Measurements from ENCODE around the gene SPAG6.

The SPAG6 gene

DNA sequence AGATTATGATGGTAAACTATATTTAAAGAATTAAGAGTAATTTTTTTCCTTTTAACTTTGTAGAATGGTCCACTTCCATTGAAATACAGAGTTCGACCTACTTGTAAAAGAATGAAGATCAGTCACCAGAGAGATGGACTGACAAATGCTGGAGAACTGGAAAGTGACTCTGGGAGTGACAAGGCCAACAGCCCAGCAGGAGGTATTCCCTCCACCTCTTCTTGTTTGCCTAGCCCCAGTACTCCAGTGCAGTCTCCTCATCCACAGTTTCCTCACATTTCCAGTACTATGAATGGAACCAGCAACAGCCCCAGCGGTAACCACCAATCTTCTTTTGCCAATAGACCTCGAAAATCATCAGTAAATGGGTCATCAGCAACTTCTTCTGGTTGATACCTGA lies 16.1 kb upstream of the SPAG6 start:
- DNase-seq (no peak), ATAC-seq (no peak)
- peaks cover 31% of the 10 kb centered on the region for H3K4me1 Mint-ChIP-seq
- H3K4me3 Mint-ChIP-seq = no peak overlapping the region
- H3K36me3 Mint-ChIP-seq (ENCODE audit: low read depth) = peaks cover 43% of the 10 kb centered on the region
- peaks cover 39% of the 10 kb centered on the region for H3K27me3 Mint-ChIP-seq
- H3K27ac Mint-ChIP-seq = no peak overlapping the region
- no peaks in the 10 kb centered on the region for H3K9me3 Mint-ChIP-seq

DNA sequence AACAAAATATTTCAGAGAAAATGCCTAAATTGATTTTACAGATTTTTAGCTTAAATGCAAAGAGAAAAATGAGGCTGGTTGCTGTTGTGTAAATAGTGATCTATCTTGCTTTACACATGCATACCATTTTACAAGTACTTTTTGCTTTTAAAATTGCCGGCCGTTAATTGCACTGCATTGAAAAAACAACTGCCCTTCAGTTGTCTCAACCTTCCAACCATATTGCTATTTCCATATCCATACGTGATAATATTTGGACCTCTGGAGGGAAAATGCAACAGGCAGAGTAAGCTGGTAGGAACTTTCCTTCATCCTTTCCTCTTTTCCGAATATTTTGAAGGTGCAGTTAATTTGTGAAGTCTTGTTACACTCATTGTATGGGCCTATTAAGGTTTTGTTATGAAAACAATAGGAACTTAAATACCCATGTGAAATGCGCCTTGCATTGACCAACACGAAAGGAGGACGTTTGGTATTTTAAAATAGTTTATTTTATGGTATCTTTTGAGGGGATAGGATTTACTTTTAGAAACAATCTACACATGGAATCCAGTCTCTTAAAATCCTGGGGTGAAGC lies 13.1 kb upstream of the SPAG6 start:
- no peak for ATAC-seq
- Mint-ChIP-seq H3K36me3 (ENCODE audit: low read depth) (peaks cover 32% of the 10 kb centered on the region), H3K27me3 (peaks cover 36% of the 10 kb centered on the region), H3K4me3 (no peak overlapping the region), H3K9me3 (no peaks in the 10 kb centered on the region), H3K4me1 (peaks cover 26% of the 10 kb centered on the region), H3K27ac (no peak overlapping the region)
- DNase-seq = no peak

DNA sequence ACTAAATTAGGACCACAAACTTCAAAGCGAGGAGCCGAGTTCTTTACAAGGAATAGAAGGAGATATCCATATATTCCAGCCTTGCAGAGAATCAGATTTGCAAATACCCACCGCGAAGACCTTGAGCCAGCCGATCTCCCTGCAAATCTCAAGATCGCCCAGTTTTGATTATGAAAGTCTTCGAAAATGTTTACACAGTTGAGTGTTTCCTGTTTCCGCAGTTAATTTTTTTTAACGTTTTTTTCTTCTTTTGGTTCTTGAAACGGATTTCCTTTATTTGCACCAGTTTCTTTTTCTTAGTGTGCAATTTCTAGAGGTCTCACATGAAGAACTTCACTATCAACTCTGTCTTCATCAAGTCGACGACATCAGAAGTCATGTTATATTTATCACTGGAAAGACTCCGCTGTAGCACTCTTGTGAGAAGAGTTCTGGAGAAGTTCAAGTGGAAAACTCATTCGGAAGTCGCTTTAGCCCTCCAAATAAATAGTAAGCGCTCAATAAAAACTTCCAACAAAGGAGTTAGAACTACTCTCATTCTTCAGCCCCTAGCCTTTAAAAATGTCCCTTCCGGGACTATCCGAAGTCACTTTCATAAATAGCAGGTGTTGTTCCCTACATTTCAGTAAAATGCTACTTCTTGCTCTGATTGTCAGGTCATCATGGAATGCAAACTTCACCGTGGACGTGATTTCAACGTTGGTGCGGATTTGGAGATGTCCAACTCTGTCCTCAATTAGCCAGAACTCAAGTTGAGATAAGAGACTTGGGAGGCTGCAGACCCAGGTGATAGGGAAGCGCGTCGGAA lies 11.9 kb upstream of the SPAG6 start:
- Mint-ChIP-seq H3K4me1 (peaks cover 32% of the 10 kb centered on the region), H3K4me3 (peak overlapping the region; percentile 69), H3K9me3 (no peaks in the 10 kb centered on the region), H3K27ac (peak overlapping the region; percentile 67), H3K27me3 (peaks cover 48% of the 10 kb centered on the region), H3K36me3 (ENCODE audit: low read depth) (peaks cover 25% of the 10 kb centered on the region)
- DNase-seq (no peak), ATAC-seq (no peak)

DNA sequence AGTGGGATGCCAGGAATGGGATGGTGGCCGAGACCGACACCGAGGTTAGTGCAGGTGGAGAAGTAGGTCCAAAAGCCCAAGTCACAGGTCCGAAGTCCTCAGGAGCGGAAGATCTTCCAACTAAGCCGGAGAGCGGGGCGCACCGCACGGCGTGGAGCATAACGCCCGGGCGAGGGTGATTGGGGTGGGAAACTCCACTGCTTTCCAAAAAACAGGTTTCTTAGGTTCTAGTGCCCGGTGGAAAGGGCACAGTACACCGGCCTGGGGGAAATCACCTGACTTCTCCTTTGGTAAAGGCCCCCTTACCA lies 11.4 kb upstream of the SPAG6 start:
- peaks cover 37% of the 10 kb centered on the region for H3K4me1 Mint-ChIP-seq
- no peaks in the 10 kb centered on the region for H3K9me3 Mint-ChIP-seq
- H3K4me3 Mint-ChIP-seq = peak overlapping the region; percentile 69
- DNase-seq = no peak
- ATAC-seq = no peak
- peaks cover 25% of the 10 kb centered on the region for H3K36me3 Mint-ChIP-seq (ENCODE audit: low read depth)
- H3K27me3 Mint-ChIP-seq = peaks cover 53% of the 10 kb centered on the region
- H3K27ac Mint-ChIP-seq = peak overlapping the region; percentile 44

DNA sequence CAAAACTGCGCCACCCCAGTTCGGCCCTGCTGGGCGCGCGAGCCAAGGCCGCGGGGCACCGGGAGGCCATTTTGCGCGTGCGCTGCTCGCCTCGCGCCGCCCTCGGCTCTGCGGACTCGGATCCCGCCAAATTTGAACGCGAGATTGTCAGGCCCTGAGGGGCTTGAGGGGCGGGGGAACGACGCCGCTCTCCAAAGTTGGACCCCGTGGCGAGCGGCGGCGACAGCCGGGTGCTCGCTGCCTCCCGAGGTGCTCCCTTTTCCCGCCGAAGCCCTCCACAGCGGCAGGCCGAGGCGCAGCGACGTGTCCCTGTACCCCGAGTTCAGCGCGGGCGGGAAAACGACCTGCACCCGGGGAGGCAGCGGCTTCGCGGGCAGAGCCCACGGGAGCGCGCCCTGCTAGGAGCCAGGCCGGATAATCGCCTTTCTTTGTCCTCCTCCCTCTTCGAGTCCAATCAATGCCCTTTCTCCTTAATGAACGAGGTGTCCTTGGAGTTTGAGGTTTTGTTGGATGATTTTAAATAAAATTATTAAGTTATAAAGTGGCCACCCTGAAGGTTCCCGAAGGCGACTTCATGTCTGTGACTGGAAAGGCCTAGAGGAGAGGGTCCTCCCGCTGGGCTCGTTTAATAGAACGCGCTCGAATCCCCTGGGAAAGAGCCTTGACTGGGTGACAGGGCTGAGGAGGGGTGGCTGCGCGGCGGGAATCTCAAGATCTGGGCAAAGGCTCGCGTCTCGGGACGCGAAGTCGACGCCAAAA lies 10.7 kb upstream of the SPAG6 start:
- no peaks in the 10 kb centered on the region for H3K9me3 Mint-ChIP-seq
- H3K4me1 Mint-ChIP-seq = peaks cover 42% of the 10 kb centered on the region
- peak overlapping the region; percentile 65 for H3K27ac Mint-ChIP-seq
- peaks cover 58% of the 10 kb centered on the region for H3K27me3 Mint-ChIP-seq
- ATAC-seq = no peak
- no peak for DNase-seq
- H3K36me3 Mint-ChIP-seq (ENCODE audit: low read depth) = peaks cover 19% of the 10 kb centered on the region
- peak overlapping the region; percentile 76 for H3K4me3 Mint-ChIP-seq

DNA sequence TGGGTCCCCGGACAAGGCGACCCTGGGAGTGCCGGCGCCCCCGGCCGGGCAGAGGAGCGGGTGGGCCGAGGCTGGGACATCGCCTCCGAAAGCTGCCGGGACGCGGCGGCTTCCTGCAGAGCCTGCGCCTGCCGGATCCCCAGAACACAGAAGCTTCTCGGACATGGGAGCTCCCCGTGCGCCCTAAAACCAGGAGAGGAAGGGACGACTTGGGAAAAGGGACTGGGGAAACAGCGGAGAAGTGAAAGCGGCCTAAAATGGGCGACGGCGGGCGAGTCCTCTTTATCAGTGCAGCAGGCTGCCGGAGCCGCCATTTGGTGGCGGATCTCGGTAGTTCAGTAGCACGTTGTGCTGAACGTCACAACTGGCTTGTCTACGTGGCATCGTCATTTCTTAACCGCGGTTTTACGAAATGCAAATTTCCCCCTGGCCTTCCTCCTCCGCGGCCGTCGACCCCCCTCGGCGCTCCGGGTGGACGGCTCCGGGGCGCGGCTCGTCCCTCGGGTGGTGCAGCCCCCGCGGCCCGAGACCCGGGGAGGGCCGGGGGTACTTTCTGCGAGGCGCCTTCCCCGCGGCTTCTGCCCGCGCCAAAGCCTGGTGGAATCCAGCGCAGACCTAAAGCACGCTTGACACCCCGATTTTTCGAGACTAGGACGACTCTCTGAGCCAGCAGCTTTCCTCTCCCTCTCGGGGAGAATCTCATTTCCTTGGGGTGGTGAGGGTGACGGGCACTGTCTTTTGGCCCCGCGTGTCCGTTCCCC lies 9.9 kb upstream of the SPAG6 start:
- Mint-ChIP-seq H3K36me3 (ENCODE audit: low read depth) (peaks cover 15% of the 10 kb centered on the region), H3K27ac (peak overlapping the region; percentile 65), H3K27me3 (peaks cover 60% of the 10 kb centered on the region), H3K9me3 (no peaks in the 10 kb centered on the region), H3K4me1 (peaks cover 50% of the 10 kb centered on the region), H3K4me3 (peak overlapping the region; percentile 76)
- DNase-seq = peak; percentile 52
- ATAC-seq = peak; percentile 72

DNA sequence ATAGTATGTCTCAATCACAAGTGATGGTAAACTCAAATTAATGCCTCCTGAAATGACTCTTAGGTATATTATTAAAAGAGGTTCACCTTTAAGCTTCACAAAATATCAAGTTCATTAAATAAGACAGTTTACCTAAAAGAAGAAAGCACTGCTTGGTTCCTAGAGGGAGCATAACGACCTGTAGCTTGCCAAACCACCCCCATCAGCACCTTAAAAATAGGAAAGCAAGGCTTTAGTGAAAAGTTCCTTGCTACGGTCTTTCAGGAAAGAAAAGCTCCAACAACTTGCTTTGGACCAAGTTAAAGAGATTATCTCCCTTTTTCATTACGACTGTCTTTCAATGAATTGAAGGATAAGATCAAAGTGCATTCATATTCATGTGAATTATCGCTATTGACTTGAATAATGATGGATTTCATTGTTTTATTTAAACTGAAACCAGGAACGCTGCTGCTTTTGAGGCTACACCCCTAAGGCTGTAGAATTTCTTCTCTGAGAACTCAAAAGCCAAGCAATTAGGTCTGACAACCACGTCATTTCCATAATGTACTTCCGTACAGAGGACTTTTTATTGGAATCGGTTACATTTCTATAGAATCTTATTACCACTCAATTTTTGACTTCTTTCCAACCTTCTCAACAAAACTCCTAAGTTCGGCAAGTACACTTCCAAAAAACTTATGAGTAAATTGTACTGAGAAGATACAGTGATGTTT lies 7.0 kb upstream of the SPAG6 start:
- no peak for ATAC-seq
- peaks cover 50% of the 10 kb centered on the region for H3K4me1 Mint-ChIP-seq
- H3K27me3 Mint-ChIP-seq = peaks cover 67% of the 10 kb centered on the region
- H3K27ac Mint-ChIP-seq = no peak overlapping the region
- peaks cover 11% of the 10 kb centered on the region for H3K36me3 Mint-ChIP-seq (ENCODE audit: low read depth)
- no peaks in the 10 kb centered on the region for H3K9me3 Mint-ChIP-seq
- DNase-seq = no peak
- H3K4me3 Mint-ChIP-seq = no peak overlapping the region

DNA sequence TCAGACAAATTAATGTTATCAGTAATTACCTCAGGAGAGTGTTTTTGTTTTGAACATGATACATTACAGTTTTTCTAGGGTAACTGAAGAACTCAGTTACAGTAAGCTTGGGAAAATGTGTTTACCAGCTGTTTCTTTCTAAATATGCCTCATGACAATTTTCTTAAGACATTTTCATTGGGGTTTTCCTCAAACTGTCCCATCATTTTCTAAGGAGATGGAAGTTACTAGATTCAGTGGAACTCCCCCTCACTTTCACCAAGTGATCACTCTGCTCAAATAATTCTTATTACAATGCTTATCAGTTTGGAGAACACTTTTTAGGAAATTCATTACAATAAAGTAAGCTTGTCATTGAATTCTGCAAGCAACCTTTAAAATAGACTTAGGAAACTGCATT lies 6.4 kb upstream of the SPAG6 start:
- Mint-ChIP-seq H3K4me3 (no peak overlapping the region), H3K4me1 (peaks cover 44% of the 10 kb centered on the region), H3K27ac (peak overlapping the region; percentile 94), H3K36me3 (ENCODE audit: low read depth) (peaks cover 5% of the 10 kb centered on the region), H3K9me3 (no peaks in the 10 kb centered on the region), H3K27me3 (peaks cover 66% of the 10 kb centered on the region)
- ATAC-seq (no peak), DNase-seq (no peak)

DNA sequence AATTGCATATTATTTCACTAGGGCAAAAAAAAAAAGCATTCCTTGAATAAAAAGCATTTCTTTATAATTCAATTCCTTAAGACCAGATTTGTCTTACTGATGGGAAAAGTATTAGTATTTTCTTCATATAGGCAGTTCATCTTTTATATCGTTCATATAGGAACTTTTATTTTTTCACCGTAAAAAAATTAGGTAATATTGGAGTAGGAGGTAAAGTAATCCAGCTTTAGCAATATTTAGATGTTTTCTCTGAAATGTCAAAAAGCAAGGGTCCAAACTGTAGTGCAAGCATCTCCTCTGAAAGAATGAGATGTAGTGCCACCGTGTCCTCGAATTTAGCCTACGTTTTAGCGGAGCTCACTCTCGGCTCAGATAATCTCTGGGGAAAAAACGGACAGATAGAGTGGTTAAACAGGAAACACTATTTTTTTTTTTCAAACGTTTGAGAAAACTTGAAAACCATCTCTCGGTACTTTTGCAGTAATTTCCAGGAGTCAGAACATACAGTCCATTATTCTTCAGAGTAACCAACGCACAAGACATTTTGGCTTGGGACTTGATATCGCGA lies 5.5 kb upstream of the SPAG6 start:
- Mint-ChIP-seq H3K27ac (peak overlapping the region; percentile 94), H3K9me3 (no peaks in the 10 kb centered on the region), H3K36me3 (ENCODE audit: low read depth) (peaks cover 11% of the 10 kb centered on the region), H3K27me3 (peaks cover 75% of the 10 kb centered on the region), H3K4me1 (peaks cover 48% of the 10 kb centered on the region), H3K4me3 (peak overlapping the region; percentile 84)
- ATAC-seq (no peak), DNase-seq (no peak)

DNA sequence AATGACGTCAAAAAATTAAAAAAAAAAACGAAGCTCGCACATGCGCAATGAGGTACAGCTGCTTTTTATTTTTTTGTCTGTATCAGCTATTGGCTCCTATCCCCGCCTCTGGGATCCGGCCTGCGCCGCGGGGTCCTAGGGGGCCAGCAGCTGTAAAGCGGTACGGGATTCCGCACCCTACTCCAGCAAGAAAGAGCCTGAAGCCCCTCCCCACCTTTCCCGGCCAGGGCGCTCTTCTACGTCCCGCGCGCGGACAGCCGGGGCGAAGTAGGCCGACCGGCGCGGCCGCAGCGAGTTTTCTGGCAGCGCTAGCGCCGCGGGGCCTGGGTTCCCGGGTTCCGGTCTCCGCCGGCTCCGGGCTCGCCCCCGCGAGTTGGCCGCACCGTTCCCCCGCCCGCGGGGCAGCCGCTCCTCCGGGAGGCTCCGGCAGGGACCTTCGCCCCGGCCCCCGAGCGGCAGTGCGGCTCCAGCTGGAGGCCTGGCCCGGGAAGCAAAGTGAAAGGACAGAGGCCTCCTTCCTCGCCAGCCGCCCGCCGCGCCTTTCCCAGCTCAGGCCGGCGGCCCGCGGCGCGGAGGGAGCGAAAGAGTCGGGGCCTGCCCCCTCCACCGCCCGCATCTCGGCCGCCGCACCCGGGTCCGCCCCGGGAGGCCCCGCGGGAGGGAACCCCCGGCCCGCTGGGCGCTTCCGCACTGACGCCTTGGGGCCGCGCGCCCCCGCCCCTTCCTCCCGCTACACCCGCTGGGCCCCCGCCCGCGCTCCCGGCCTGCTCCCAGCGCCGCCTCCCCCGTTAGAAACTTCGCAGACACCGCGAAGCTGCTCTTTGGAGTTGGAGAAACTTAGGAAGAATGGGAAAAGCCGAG lies 4.7 kb upstream of the SPAG6 start:
- ATAC-seq (peak; percentile 62), DNase-seq (peak; percentile 60)
- peak overlapping the region; percentile 84 for H3K4me3 Mint-ChIP-seq

DNA sequence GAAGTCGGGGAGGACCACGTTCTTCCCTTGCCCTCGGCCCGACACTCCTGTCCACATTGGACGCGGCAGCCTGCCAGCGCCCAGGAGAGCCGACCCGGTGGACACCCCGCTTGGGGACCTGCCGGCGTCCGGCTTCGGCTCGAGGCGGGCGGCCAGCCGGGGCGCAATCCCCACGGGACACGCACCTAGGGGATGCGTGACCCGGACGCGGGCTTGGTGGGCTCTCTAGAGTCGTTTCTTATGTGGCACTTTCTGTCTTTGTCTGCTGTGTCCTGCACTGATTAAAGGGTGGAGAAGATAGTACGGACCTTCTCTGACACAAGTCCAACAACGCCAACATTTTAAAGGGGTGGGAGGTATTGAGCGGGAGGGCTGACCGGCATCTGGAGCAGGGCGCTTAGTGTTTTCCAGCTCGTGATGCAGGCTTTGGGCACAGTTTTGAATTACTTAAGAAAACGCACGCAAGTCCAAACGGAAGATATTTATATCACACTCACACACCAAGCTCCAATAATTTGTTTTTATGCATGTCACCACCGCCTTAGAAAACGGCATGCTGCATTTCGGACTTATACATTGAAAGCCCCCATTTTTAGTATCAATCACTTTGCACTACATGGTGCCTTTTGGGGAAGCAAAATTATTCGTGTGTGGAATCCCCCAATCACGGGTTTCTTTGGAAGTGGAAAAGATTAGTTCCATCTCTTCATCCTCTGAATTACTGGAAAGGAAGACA lies 3.9 kb upstream of the SPAG6 start:
- Mint-ChIP-seq H3K4me1 (peaks cover 49% of the 10 kb centered on the region), H3K36me3 (ENCODE audit: low read depth) (peaks cover 14% of the 10 kb centered on the region), H3K27ac (no peak overlapping the region), H3K9me3 (no peaks in the 10 kb centered on the region), H3K27me3 (peaks cover 78% of the 10 kb centered on the region), H3K4me3 (peak overlapping the region; percentile 66)
- DNase-seq = no peak
- ATAC-seq = peak; percentile 4

More for the DNA sequence above, 4.7 kb upstream of the SPAG6 start:
- peaks cover 10% of the 10 kb centered on the region for H3K36me3 Mint-ChIP-seq (ENCODE audit: low read depth)
- no peaks in the 10 kb centered on the region for H3K9me3 Mint-ChIP-seq
- H3K27me3 Mint-ChIP-seq = peaks cover 74% of the 10 kb centered on the region
- peak overlapping the region; percentile 94 for H3K27ac Mint-ChIP-seq
- peaks cover 45% of the 10 kb centered on the region for H3K4me1 Mint-ChIP-seq

DNA sequence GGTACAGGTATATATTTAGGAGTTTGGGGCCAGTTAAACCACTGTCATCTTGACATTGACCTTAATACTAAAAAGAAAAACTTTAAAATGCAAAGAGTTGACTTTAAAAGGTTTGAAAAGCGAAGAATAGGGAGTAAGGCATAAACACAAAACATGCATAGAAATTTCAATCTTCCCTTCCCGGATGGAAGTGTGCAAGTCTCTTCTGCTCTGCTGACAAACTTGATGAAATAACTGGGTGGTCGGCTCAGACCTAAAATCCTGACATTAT lies 3.4 kb upstream of the SPAG6 start:
- Mint-ChIP-seq H3K27ac (no peak overlapping the region), H3K36me3 (ENCODE audit: low read depth) (peaks cover 15% of the 10 kb centered on the region), H3K4me1 (peaks cover 45% of the 10 kb centered on the region), H3K4me3 (no peak overlapping the region), H3K27me3 (peaks cover 77% of the 10 kb centered on the region), H3K9me3 (no peaks in the 10 kb centered on the region)
- DNase-seq (no peak), ATAC-seq (no peak)

DNA sequence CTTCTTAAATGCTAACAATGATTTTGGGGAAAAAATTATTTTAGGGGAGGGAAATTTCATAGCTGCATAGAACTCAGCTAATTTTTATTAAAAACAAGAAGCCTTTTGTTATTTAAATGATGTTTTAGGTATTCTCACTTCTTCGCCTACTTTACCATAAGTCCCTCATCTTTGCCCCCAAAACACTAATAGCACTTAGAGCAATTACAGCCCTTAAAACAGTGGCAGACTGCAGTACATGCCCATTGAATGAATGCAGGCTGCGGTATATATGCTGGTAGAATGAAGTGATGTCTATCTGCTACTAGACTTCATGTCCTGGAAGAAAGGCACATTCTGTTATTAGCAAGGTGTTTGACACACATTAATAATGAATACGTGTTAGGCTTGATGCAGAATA lies 2.9 kb upstream of the SPAG6 start:
- no peak overlapping the region for H3K27ac Mint-ChIP-seq
- DNase-seq (no peak), ATAC-seq (no peak)
- H3K36me3 Mint-ChIP-seq (ENCODE audit: low read depth) = peaks cover 15% of the 10 kb centered on the region
- H3K4me3 Mint-ChIP-seq = no peak overlapping the region
- H3K4me1 Mint-ChIP-seq = peaks cover 40% of the 10 kb centered on the region
- H3K9me3 Mint-ChIP-seq = no peaks in the 10 kb centered on the region
- H3K27me3 Mint-ChIP-seq = peaks cover 76% of the 10 kb centered on the region

All from activated naive CD8-positive, alpha-beta T cell treated with anti-CD3 and anti-CD28 coated beads, Interleukin-2, amount 50 U/mL, for 24 hours (primary cell).